Brain microvascular endothelial cell (primary cell): Measurements from ENCODE around the gene NPY5R.
A peak's percentile ranks its signal among the peaks of the same experiment; 100 is the strongest.

Source experiments
- DNase-seq: peaks from one replicate; pipeline ENCODE4 v3.0.0-alpha.2; 2020
- H3K27ac ChIP-seq: fragments of 250-450 bp; sonication (Bioruptor Pico); 2 replicates; pipeline ENCODE4 v1.5.1; 2020; ENCODE audit warnings: mild to moderate bottlenecking, moderate library complexity
- H3K27me3 ChIP-seq: fragments of 250-450 bp; sonication (Bioruptor Pico); replicated peaks from 2 replicates; pipeline ENCODE4 v1.5.1; 2020; ENCODE audit warnings: mild to moderate bottlenecking
- H3K36me3 ChIP-seq: fragments of 250-450 bp; sonication (Bioruptor Pico); replicated peaks from 2 replicates; pipeline ENCODE4 v1.5.1; 2020; ENCODE audit warnings: mild to moderate bottlenecking
- H3K4me3 ChIP-seq: 2 replicates; pipeline ENCODE4 v1.5.1; 2011; ENCODE audit warnings: low read depth, mild to moderate bottlenecking, control low read depth, low read length, moderate library complexity
- CTCF ChIP-seq: IDR thresholded peaks from 2 replicates; pipeline ENCODE4 v1.5.1; 2011; ENCODE audit warnings: low read depth, mild to moderate bottlenecking, moderate library complexity, low read length, control low read depth, inconsistent platforms; ENCODE audit errors: missing control alignments
- in situ Hi-C: cut with HindIII; loops from 2 replicates; pipeline ENCODE4 v1.10.0; 2017; ENCODE audit warnings: low sequenced_read_pairs, low pct_ligation_motif_present

The NPY5R gene

GRCh38 chr4:163343604-163344146 lies at the start of gene NPY5R:
TSS of gene NPY5R (plus strand) at chr4:163343892. CDS start at chr4:163350274, 6,382 bp downstream.
- H3K4me3 ChIP-seq, result peak within 1 kb of the TSS; percentile 54
- in situ Hi-C loops, result no loop called here

GRCh38 chr4:163295138-163295537 lies 48.6 kb upstream of the NPY5R start:
- no peak overlapping the region for H3K27ac ChIP-seq
- no peak for TF ChIP-seq CTCF
- H3K36me3 ChIP-seq, result no peaks in the 10 kb centered on the region
- no peak overlapping the region for H3K4me3 ChIP-seq
- no peaks in the 10 kb centered on the region for H3K27me3 ChIP-seq
- in situ Hi-C loops, result no loop called here
- DNase-seq, result no peak

More at GRCh38 chr4:163343604-163344146, at the start of gene NPY5R:
- DNase-seq, result no peak
- Histone ChIP-seq H3K36me3 (no peaks in the 10 kb centered on the region), H3K27ac (no peak within 1 kb of the TSS), H3K27me3 (peaks cover 22% of the 10 kb centered on the region)
- no peak for TF ChIP-seq CTCF

GRCh38 chr4:163300445-163300844 lies 43.2 kb upstream of the NPY5R start:
- H3K27ac ChIP-seq, result no peak overlapping the region
- no peak for DNase-seq
- H3K36me3 ChIP-seq, result no peaks in the 10 kb centered on the region
- TF ChIP-seq CTCF, result no peak
- no peak overlapping the region for H3K4me3 ChIP-seq
- H3K27me3 ChIP-seq, result no peaks in the 10 kb centered on the region
- in situ Hi-C loops, result no loop called here

- in situ Hi-C loops, result no loop called here
- no peak for DNase-seq
- TF ChIP-seq CTCF, result no peak
- Histone ChIP-seq H3K27me3 (no peaks in the 10 kb centered on the region), H3K27ac (no peak overlapping the region), H3K4me3 (no peak overlapping the region), H3K36me3 (no peaks in the 10 kb centered on the region)
These were observed 40.6 kb upstream of the NPY5R start for GRCh38 chr4:163303069-163303468.

GRCh38 chr4:163309466-163309865 lies 34.2 kb upstream of the NPY5R start:
- no peak for DNase-seq
- H3K4me3 ChIP-seq, result no peak overlapping the region
- H3K36me3 ChIP-seq, result no peaks in the 10 kb centered on the region
- in situ Hi-C loops, result no loop called here
- H3K27ac ChIP-seq, result no peak overlapping the region
- TF ChIP-seq CTCF, result no peak
- no peaks in the 10 kb centered on the region for H3K27me3 ChIP-seq

GRCh38 chr4:163317110-163317509 lies 26.6 kb upstream of the NPY5R start:
- Histone ChIP-seq H3K4me3 (no peak overlapping the region), H3K27me3 (no peaks in the 10 kb centered on the region), H3K27ac (no peak overlapping the region), H3K36me3 (no peaks in the 10 kb centered on the region)
- in situ Hi-C loops, result no loop called here
- DNase-seq, result no peak
- no peak for TF ChIP-seq CTCF
